NOMO-1 (cell line): ENCODE results near the gene POLA1.

Experiments used
- DNase-seq, 2 experiments: peaks; one replicate each; lab custom pipeline; 2025; ENCODE audit not compliant: unreplicated experiment in 2 of 2; lab: John Stamatoyannopoulos, UW

The POLA1 gene

GRCh38 chrX:24874604-24875247 lies 181.0 kb downstream of the POLA1 start:
- no peak for DNase-seq

GRCh38 chrX:24876530-24877287 lies 183.0 kb downstream of the POLA1 start:
- DNase-seq = no peak

- no peak for DNase-seq
Measured at GRCh38 chrX:24877288-24877664, 183.6 kb downstream of the POLA1 start.

GRCh38 chrX:24877854-24878650 lies 184.3 kb downstream of the POLA1 start:
- no peak for DNase-seq

- no peak for DNase-seq
Measured at GRCh38 chrX:24879679-24880078, 186.0 kb downstream of the POLA1 start.

GRCh38 chrX:24886916-24887315 lies 193.2 kb downstream of the POLA1 start:
- DNase-seq = no peak

- no peak for DNase-seq
Measured at GRCh38 chrX:24890677-24891076, 197.0 kb downstream of the POLA1 start.

- DNase-seq = no peak
Measured at GRCh38 chrX:24899391-24899790, 205.7 kb downstream of the POLA1 start.

GRCh38 chrX:24900234-24900633 lies 206.5 kb downstream of the POLA1 start:
- DNase-seq = no peak

GRCh38 chrX:24902806-24903205 lies 209.1 kb downstream of the POLA1 start:
- DNase-seq = no peak

GRCh38 chrX:24918715-24919114 lies 225.0 kb downstream of the POLA1 start:
- no peak for DNase-seq

- DNase-seq = no peak
Measured at GRCh38 chrX:24920769-24921168, 227.1 kb downstream of the POLA1 start.

GRCh38 chrX:24925430-24925829 lies 231.7 kb downstream of the POLA1 start:
- no peak for DNase-seq

GRCh38 chrX:24927372-24927771 lies 233.7 kb downstream of the POLA1 start:
- no peak for DNase-seq

- DNase-seq = no peak
Measured at GRCh38 chrX:24928114-24928513, 234.4 kb downstream of the POLA1 start.

GRCh38 chrX:24934279-24934678 lies 240.6 kb downstream of the POLA1 start:
- DNase-seq = no peak

- DNase-seq = no peak
Measured at GRCh38 chrX:24945009-24945408, 251.3 kb downstream of the POLA1 start.

GRCh38 chrX:24946369-24946768 lies 252.7 kb downstream of the POLA1 start:
- DNase-seq = no peak

GRCh38 chrX:24954732-24955131 lies 261.0 kb downstream of the POLA1 start:
- no peak for DNase-seq

GRCh38 chrX:24955372-24955930 lies 261.7 kb downstream of the POLA1 start:
- no peak for DNase-seq

- no peak for DNase-seq
Measured at GRCh38 chrX:24956828-24957227, 263.1 kb downstream of the POLA1 start.
